Activated naive CD8-positive, alpha-beta T cell treated with anti-CD3 and anti-CD28 coated beads, Interleukin-2, amount 50 U/mL, for 24 hours (primary cell): Measurements from ENCODE around the gene TOMM7.
"Not testable (repeated sequence)": the region's sequence is repeated elsewhere in the genome, so short reads cannot be mapped to it uniquely, and the experiment has no call there.

ENCODE experiments used
- ATAC-seq: fragments of 150-1000 bp; cut with Tn5 transposase; one replicate; pipeline ENCODE4 v1.10.0; 2021
- DNase-seq: peaks from one replicate; pipeline ENCODE4 v3.0.0; 2021
- H3K27ac Mint-ChIP-seq: one replicate; pipeline ENCODE4 v1.8.0; 2021; ENCODE audit warnings: mild to moderate bottlenecking, mixed read lengths
- H3K27me3 Mint-ChIP-seq: one replicate; pipeline ENCODE4 v1.8.0; 2021; ENCODE audit warnings: mixed read lengths
- H3K36me3 Mint-ChIP-seq: one replicate; pipeline ENCODE4 v1.8.0; 2021; ENCODE audit warnings: low read depth, mixed read lengths
- H3K4me1 Mint-ChIP-seq: one replicate; pipeline ENCODE4 v1.8.0; 2021; ENCODE audit warnings: mixed read lengths
- H3K4me3 Mint-ChIP-seq: one replicate; pipeline ENCODE4 v1.8.0; 2021; ENCODE audit warnings: mild to moderate bottlenecking, moderate library complexity, mixed read lengths
- H3K9me3 Mint-ChIP-seq: one replicate; pipeline ENCODE4 v1.8.0; 2021; ENCODE audit warnings: mixed read lengths

TOMM7 gene

GRCh38 chr7:22859641-22860290 lies 37.1 kb upstream of the TOMM7 start:
- Mint-ChIP-seq H3K36me3 (peaks cover 76% of the 10 kb centered on the region), H3K27me3 (no peaks in the 10 kb centered on the region), H3K4me1 (peaks cover 63% of the 10 kb centered on the region), H3K9me3 (no peaks in the 10 kb centered on the region), H3K4me3 (no peak overlapping the region), H3K27ac (peak overlapping the region; percentile 53)
- no peak for ATAC-seq
- no peak for DNase-seq

- DNase-seq: no peak
- peak overlapping the region; percentile 28 for H3K4me3 Mint-ChIP-seq
- no peaks in the 10 kb centered on the region for H3K27me3 Mint-ChIP-seq
- ATAC-seq: peak; percentile 48
- no peaks in the 10 kb centered on the region for H3K9me3 Mint-ChIP-seq
- H3K36me3 Mint-ChIP-seq: peaks cover 73% of the 10 kb centered on the region
- H3K4me1 Mint-ChIP-seq: peaks cover 58% of the 10 kb centered on the region
- H3K27ac Mint-ChIP-seq: peak overlapping the region; percentile 85
Observed at GRCh38 chr7:22858640-22859561, 36.3 kb upstream of the TOMM7 start.

- Mint-ChIP-seq H3K4me1 (peaks cover 59% of the 10 kb centered on the region), H3K4me3 (peak overlapping the region; percentile 28), H3K27ac (peak overlapping the region; percentile 85), H3K36me3 (peaks cover 71% of the 10 kb centered on the region), H3K9me3 (no peaks in the 10 kb centered on the region), H3K27me3 (peaks cover 1% of the 10 kb centered on the region)
- no peak for DNase-seq
- ATAC-seq: no peak
Observed at GRCh38 chr7:22858274-22858639, 35.6 kb upstream of the TOMM7 start.

- peak overlapping the region; percentile 94 for H3K4me3 Mint-ChIP-seq
- DNase-seq (no peak), ATAC-seq (no peak)
- no peaks in the 10 kb centered on the region for H3K9me3 Mint-ChIP-seq
- peaks cover 63% of the 10 kb centered on the region for H3K36me3 Mint-ChIP-seq
- H3K4me1 Mint-ChIP-seq: peaks cover 55% of the 10 kb centered on the region
- H3K27ac Mint-ChIP-seq: peak overlapping the region; percentile 85
- H3K27me3 Mint-ChIP-seq: peaks cover 3% of the 10 kb centered on the region
Observed at GRCh38 chr7:22856416-22856815, 33.8 kb upstream of the TOMM7 start.

- no peaks in the 10 kb centered on the region for H3K9me3 Mint-ChIP-seq
- H3K4me3 Mint-ChIP-seq: peak overlapping the region; percentile 94
- ATAC-seq (no peak), DNase-seq (no peak)
- H3K36me3 Mint-ChIP-seq: peaks cover 53% of the 10 kb centered on the region
- peaks cover 3% of the 10 kb centered on the region for H3K27me3 Mint-ChIP-seq
- H3K4me1 Mint-ChIP-seq: peaks cover 43% of the 10 kb centered on the region
- H3K27ac Mint-ChIP-seq: peak overlapping the region; percentile 97
Observed at GRCh38 chr7:22855049-22855392, 32.4 kb upstream of the TOMM7 start.

- peaks cover 47% of the 10 kb centered on the region for H3K36me3 Mint-ChIP-seq
- H3K27me3 Mint-ChIP-seq: peaks cover 3% of the 10 kb centered on the region
- peak overlapping the region; percentile 94 for H3K4me3 Mint-ChIP-seq
- H3K27ac Mint-ChIP-seq: peak overlapping the region; percentile 97
- peaks cover 39% of the 10 kb centered on the region for H3K4me1 Mint-ChIP-seq
- ATAC-seq (peak; percentile 82), DNase-seq (peak; percentile 88)
- H3K9me3 Mint-ChIP-seq: no peaks in the 10 kb centered on the region
Observed at GRCh38 chr7:22854158-22855048, 31.8 kb upstream of the TOMM7 start.

GRCh38 chr7:22853674-22854157 lies 31.1 kb upstream of the TOMM7 start:
- Mint-ChIP-seq H3K27me3 (peaks cover 3% of the 10 kb centered on the region), H3K4me3 (peak overlapping the region; percentile 94), H3K4me1 (peaks cover 33% of the 10 kb centered on the region), H3K36me3 (peaks cover 40% of the 10 kb centered on the region), H3K9me3 (no peaks in the 10 kb centered on the region), H3K27ac (peak overlapping the region; percentile 76)
- no peak for DNase-seq
- peak; percentile 47 for ATAC-seq

- Mint-ChIP-seq H3K27me3 (peaks cover 3% of the 10 kb centered on the region), H3K9me3 (no peaks in the 10 kb centered on the region), H3K36me3 (peaks cover 34% of the 10 kb centered on the region), H3K4me3 (peak overlapping the region; percentile 94), H3K27ac (peak overlapping the region; percentile 76), H3K4me1 (peaks cover 28% of the 10 kb centered on the region)
- ATAC-seq: no peak
- no peak for DNase-seq
Observed at GRCh38 chr7:22853138-22853537, 30.5 kb upstream of the TOMM7 start.

GRCh38 chr7:22851145-22851544 lies 28.5 kb upstream of the TOMM7 start:
- no peak overlapping the region for H3K27ac Mint-ChIP-seq
- H3K4me3 Mint-ChIP-seq: no peak overlapping the region
- ATAC-seq (no peak), DNase-seq (no peak)
- H3K27me3 Mint-ChIP-seq: peaks cover 3% of the 10 kb centered on the region
- no peaks in the 10 kb centered on the region for H3K9me3 Mint-ChIP-seq
- peaks cover 16% of the 10 kb centered on the region for H3K36me3 Mint-ChIP-seq
- H3K4me1 Mint-ChIP-seq: peaks cover 11% of the 10 kb centered on the region

GRCh38 chr7:22850394-22850793 lies 27.7 kb upstream of the TOMM7 start:
- H3K9me3 Mint-ChIP-seq, H3K4me1 Mint-ChIP-seq, H3K27ac Mint-ChIP-seq, H3K27me3 Mint-ChIP-seq, DNase-seq, H3K4me3 Mint-ChIP-seq, ATAC-seq: not testable (repeated sequence)
- peaks cover 11% of the 10 kb centered on the region for H3K36me3 Mint-ChIP-seq

- H3K9me3 Mint-ChIP-seq: no peaks in the 10 kb centered on the region
- peaks cover 3% of the 10 kb centered on the region for H3K36me3 Mint-ChIP-seq
- no peak overlapping the region for H3K27ac Mint-ChIP-seq
- no peak for ATAC-seq
- H3K4me1 Mint-ChIP-seq: peaks cover 6% of the 10 kb centered on the region
- no peak overlapping the region for H3K4me3 Mint-ChIP-seq
- DNase-seq: no peak
- H3K27me3 Mint-ChIP-seq: peaks cover 3% of the 10 kb centered on the region
Observed at GRCh38 chr7:22849662-22850061, 27.0 kb upstream of the TOMM7 start.

GRCh38 chr7:22849172-22849571 lies 26.5 kb upstream of the TOMM7 start:
- no peaks in the 10 kb centered on the region for H3K36me3 Mint-ChIP-seq
- H3K4me1 Mint-ChIP-seq: peaks cover 6% of the 10 kb centered on the region
- H3K27me3 Mint-ChIP-seq: peaks cover 3% of the 10 kb centered on the region
- ATAC-seq (no peak), DNase-seq (no peak)
- H3K9me3 Mint-ChIP-seq: no peaks in the 10 kb centered on the region
- H3K27ac Mint-ChIP-seq: no peak overlapping the region
- no peak overlapping the region for H3K4me3 Mint-ChIP-seq

- H3K27me3 Mint-ChIP-seq: no peaks in the 10 kb centered on the region
Observed at GRCh38 chr7:22846961-22847360, 24.3 kb upstream of the TOMM7 start.

GRCh38 chr7:22845221-22845834 lies 22.7 kb upstream of the TOMM7 start:
- Mint-ChIP-seq H3K27ac (no peak overlapping the region), H3K27me3 (no peaks in the 10 kb centered on the region), H3K36me3 (no peaks in the 10 kb centered on the region), H3K4me1 (no peaks in the 10 kb centered on the region), H3K4me3 (no peak overlapping the region), H3K9me3 (no peaks in the 10 kb centered on the region)
- ATAC-seq: no peak
- DNase-seq: no peak

More at GRCh38 chr7:22846961-22847360, 24.3 kb upstream of the TOMM7 start:
- Mint-ChIP-seq H3K9me3 (no peaks in the 10 kb centered on the region), H3K27ac (no peak overlapping the region), H3K4me1 (no peaks in the 10 kb centered on the region), H3K4me3 (no peak overlapping the region), H3K36me3 (no peaks in the 10 kb centered on the region)
- DNase-seq (no peak), ATAC-seq (no peak)
